GM15510 (cell line): ENCODE measurements around the gene MBD3L5.
"Not testable (repeated sequence)": the region's sequence is repeated elsewhere in the genome, so short reads cannot be mapped to it uniquely, and the experiment has no call there.

Source experiments
- POLR2A ChIP-seq: IDR thresholded peaks from 3 replicates; pipeline ENCODE4 v1.6.1; 2011; ENCODE audit warnings: borderline replicate concordance; ENCODE audit not compliant: insufficient read length; ENCODE audit errors: extremely low read depth

The MBD3L5 gene

GRCh38 chr19:7030278-7030677 lies at the start of gene MBD3L5:
TSS of gene MBD3L5 (plus strand) at chr19:7030578. CDS start at chr19:7030612, 34 bp downstream.
- not testable (repeated sequence) for TF ChIP-seq POLR2A

GRCh38 chr19:6983448-6983847 lies 46.9 kb upstream of the MBD3L5 start:
- no peak for TF ChIP-seq POLR2A

GRCh38 chr19:6987850-6988249 lies 42.5 kb upstream of the MBD3L5 start:
- TF ChIP-seq POLR2A = no peak

- TF ChIP-seq POLR2A = no peak
Measured at GRCh38 chr19:6988257-6988656, 42.1 kb upstream of the MBD3L5 start.

- TF ChIP-seq POLR2A = no peak
Measured at GRCh38 chr19:6995054-6995453, 35.3 kb upstream of the MBD3L5 start.

- TF ChIP-seq POLR2A = no peak
Measured at GRCh38 chr19:6996810-6997209, 33.6 kb upstream of the MBD3L5 start.

- no peak for TF ChIP-seq POLR2A
Measured at GRCh38 chr19:6997679-6998445, 32.5 kb upstream of the MBD3L5 start.

- TF ChIP-seq POLR2A = no peak
Measured at GRCh38 chr19:6999933-7000332, 30.4 kb upstream of the MBD3L5 start.

GRCh38 chr19:7000333-7000732 lies 30.0 kb upstream of the MBD3L5 start:
- TF ChIP-seq POLR2A = no peak

GRCh38 chr19:7000816-7001215 lies 29.6 kb upstream of the MBD3L5 start:
- TF ChIP-seq POLR2A = no peak

- TF ChIP-seq POLR2A = no peak
Measured at GRCh38 chr19:7004313-7004931, 26.0 kb upstream of the MBD3L5 start.

- no peak for TF ChIP-seq POLR2A
Measured at GRCh38 chr19:7006135-7006704, 24.2 kb upstream of the MBD3L5 start.

GRCh38 chr19:7007859-7008258 lies 22.5 kb upstream of the MBD3L5 start:
- TF ChIP-seq POLR2A = no peak

GRCh38 chr19:7010722-7011593 lies 19.4 kb upstream of the MBD3L5 start:
- TF ChIP-seq POLR2A = no peak

GRCh38 chr19:7013678-7014077 lies 16.7 kb upstream of the MBD3L5 start:
- no peak for TF ChIP-seq POLR2A

- no peak for TF ChIP-seq POLR2A
Measured at GRCh38 chr19:7018828-7019227, 11.6 kb upstream of the MBD3L5 start.

GRCh38 chr19:7021331-7021730 lies 9.0 kb upstream of the MBD3L5 start, which contains the start of gene MBD3L2B:
TSS of gene MBD3L2B (minus strand) at chr19:7021431. CDS start at chr19:7021397, 34 bp downstream.
- not testable (repeated sequence) for TF ChIP-seq POLR2A
